HepG2 (cell line): ENCODE results near the gene FAM89B. TPM values are rescaled to one million over a fixed set of nuclear protein-coding genes. Genes with fewer than 3 reads are reported as not detected.

Source experiments
- ATF1 ChIP-seq: IDR thresholded peaks from 2 replicates; pipeline ENCODE4 v1.6.1; 2016; ENCODE audit warnings: mild to moderate bottlenecking, control low read depth
- BRF2 ChIP-seq: sonication (generic); formaldehyde crosslinking; IDR thresholded peaks from 2 replicates; pipeline ENCODE4 v1.8.1; 2022; ENCODE audit warnings: mild to moderate bottlenecking, missing genetic modification reagents
- ELF1 ChIP-seq: sonication (generic); formaldehyde crosslinking; IDR thresholded peaks from 2 replicates; pipeline ENCODE4 v1.4.0; 2020; ENCODE audit warnings: missing genetic modification reagents
- EP300 ChIP-seq, 3 experiments: sonication (generic) in 1 of 3; formaldehyde crosslinking in 1 of 3; IDR thresholded peaks; 2 replicates each; pipeline versions ENCODE4 v1.5.1 to v1.6.1; 2011 to 2020; ENCODE audit warnings: low read depth in 2 of 3, low read length in 2 of 3, borderline replicate concordance in 1 of 3, improper control_type of control experiment in 1 of 3, mild to moderate bottlenecking in 1 of 3, missing genetic modification reagents in 1 of 3, moderate library complexity in 1 of 3
- HNRNPL ChIP-seq: fragments of 200-400 bp; formaldehyde crosslinking; IDR thresholded peaks from 2 replicates; pipeline ENCODE4 v1.6.1; 2017; ENCODE audit warnings: mild to moderate bottlenecking, low read depth, low read length
- KLF12 ChIP-seq: sonication (generic); formaldehyde crosslinking; IDR thresholded peaks from 2 replicates; pipeline ENCODE4 v1.4.0; 2020; ENCODE audit warnings: missing genetic modification reagents, borderline replicate concordance
- MED1 ChIP-seq: sonication (generic); formaldehyde crosslinking; IDR thresholded peaks from 2 replicates; pipeline ENCODE4 v1.4.0; 2020; ENCODE audit warnings: missing genetic modification reagents
- NR2F6 ChIP-seq, 2 experiments: IDR thresholded peaks; 2 replicates each; pipeline ENCODE4 v1.6.1; 2016; ENCODE audit warnings: antibody characterized with exemption in 1 of 2, mild to moderate bottlenecking in 1 of 2
- NR3C1 ChIP-seq: sonication (generic); formaldehyde crosslinking; IDR thresholded peaks from 2 replicates; pipeline ENCODE4 v1.4.0; 2020; ENCODE audit warnings: missing genetic modification reagents
- RAD51 ChIP-seq: fragments of 450-650 bp; IDR thresholded peaks from 2 replicates; pipeline ENCODE4 v1.6.1; 2016; ENCODE audit warnings: borderline replicate concordance
- SIN3A ChIP-seq: IDR thresholded peaks from 2 replicates; pipeline ENCODE4 v1.6.1; 2011; ENCODE audit warnings: low read depth, mild to moderate bottlenecking, control low read depth, low read length, borderline replicate concordance
- SKIL ChIP-seq: sonication (generic); formaldehyde crosslinking; IDR thresholded peaks from 2 replicates; pipeline ENCODE4 v1.8.0; 2022; ENCODE audit warnings: missing genetic modification reagents, mild to moderate bottlenecking, moderate library complexity, borderline replicate concordance
- SOX13 ChIP-seq, 3 experiments: fragments of 450-650 bp in 1 of 3; sonication (generic) in 1 of 3; formaldehyde crosslinking in 1 of 3; IDR thresholded peaks in 2 of 3; conservative IDR thresholded peaks in 1 of 3; 2 replicates each; pipeline versions ENCODE4 v1.5.0 to v1.6.1; 2016 to 2020; ENCODE audit warnings: antibody characterized with exemption in 1 of 3, mild to moderate bottlenecking in 1 of 3, missing compliant biosample characterization in 1 of 3, missing genetic modification reagents in 1 of 3, moderate library complexity in 1 of 3
- SP4 ChIP-seq: sonication (generic); formaldehyde crosslinking; IDR thresholded peaks from 2 replicates; pipeline ENCODE4 v1.8.1; 2023; ENCODE audit warnings: mild to moderate bottlenecking, missing genetic modification reagents
- TFAP4 ChIP-seq: sonication (generic); IDR thresholded peaks from 2 replicates; pipeline ENCODE4 v1.6.1; 2016; ENCODE audit warnings: low read depth, borderline replicate concordance
- THRA ChIP-seq: sonication (generic); formaldehyde crosslinking; IDR thresholded peaks from 2 replicates; pipeline ENCODE4 v1.4.0; 2020; ENCODE audit warnings: missing genetic modification reagents, borderline replicate concordance
- ZNF160 ChIP-seq: sonication (generic); formaldehyde crosslinking; IDR thresholded peaks from 2 replicates; pipeline ENCODE4 v1.8.0; 2022; ENCODE audit warnings: mild to moderate bottlenecking, inconsistent platforms, missing genetic modification reagents
- ZNF205 ChIP-seq: IDR thresholded peaks from 2 replicates; pipeline ENCODE4 v1.6.1; 2018; ENCODE audit warnings: missing biosample characterization, missing genetic modification reagents
- ZNF234 ChIP-seq: sonication (generic); formaldehyde crosslinking; conservative IDR thresholded peaks from 2 replicates; pipeline ENCODE4 v1.5.1; 2020; ENCODE audit warnings: mild to moderate bottlenecking, missing genetic modification reagents
- ZNF710 ChIP-seq: sonication (generic); formaldehyde crosslinking; IDR thresholded peaks from 2 replicates; pipeline ENCODE4 v1.5.0; 2020; ENCODE audit warnings: mild to moderate bottlenecking, missing genetic modification reagents, borderline replicate concordance
- polyA plus RNA-seq, 8 experiments: library from polyadenylated mRNA; depleted of rRNA in 3 of 8; stranded (reverse) in 7 of 8; unstranded in 1 of 8; fragments of >200 nt; fragmentation: Illumina TruSeq in 4 of 8; extraction: Trizol in 4 of 8; gene quantifications; 2 replicates each; pipeline versions ENCODE4 v1.2.1 to v1.2.3, GENCODE V29; 2011 to 2016; ENCODE audit warnings: low read depth in 4 of 8, missing spikeins in 1 of 8, mixed read lengths in 1 of 8; ENCODE audit not compliant: insufficient read depth in 1 of 8
- total RNA-seq, 5 experiments: library from RNA; depleted of rRNA; stranded (reverse); fragments of >200 nt; fragmentation: Illumina TruSeq; extraction: Trizol; gene quantifications; 2 replicates each; pipeline ENCODE4 v1.2.3, GENCODE V29; 2016; ENCODE audit warnings: low read depth in 1 of 5

FAM89B gene
- total and polyA plus RNA-seq, 2 of the 13 experiments (the other 11 are each of a cell fraction or from before 2014, with no cell fraction given): 5.7 to 8.0 TPM

- no peak for TF ChIP-seq SP4 (CRISPR knock-in tag)
- peak; percentile 100 for TF ChIP-seq THRA (CRISPR knock-in tag)
- peak in 1 of 2 experiments; percentile 34; a peak in 2 of 4 replicates for TF ChIP-seq EP300 (IDR thresholded peaks at IDR 0.05; ENCODE audit: low read depth in 2 of 2, low read length in 2 of 2)
- no peak for TF ChIP-seq EP300 (CRISPR knock-in tag; IDR thresholded peaks at IDR 0.05; ENCODE audit: borderline replicate concordance)
- peak; percentile 34; the same call in 1 of the 2 replicates for TF ChIP-seq ELF1
- no peak for TF ChIP-seq MED1 (CRISPR knock-in tag)
- TF ChIP-seq HNRNPL: peak; percentile 97
- no peak for TF ChIP-seq SOX13 (IDR thresholded peaks at IDR 0.05)
- 0 out of 4 replicates have a peak, but pooled peaks of 1 of the 2 experiments have one; percentile 11 for TF ChIP-seq SOX13 (CRISPR knock-in tag; conservative IDR thresholded peaks at IDR 0.05 in 1 of 2, IDR thresholded peaks at IDR 0.05 in 1 of 2)
- TF ChIP-seq KLF12: 0 out of 2 replicates have a peak, but pooled peaks have one; percentile 11
- TF ChIP-seq TFAP4: peak; percentile 4; the same call in 1 of the 2 replicates
- no peak for TF ChIP-seq ATF1 (CRISPR knock-in tag)
- TF ChIP-seq ZNF205 (CRISPR knock-in tag): 0 out of 2 replicates have a peak, but pooled peaks have one; percentile 33
- peak; percentile 100 for TF ChIP-seq NR2F6 (IDR thresholded peaks at IDR 0.05)
- TF ChIP-seq NR2F6 (CRISPR knock-in tag; IDR thresholded peaks at IDR 0.05): peak; percentile 95
- no peak for TF ChIP-seq ZNF710 (CRISPR knock-in tag)
- 0 out of 2 replicates have a peak, but pooled peaks have one; percentile 10 for TF ChIP-seq SKIL (CRISPR knock-in tag)
- TF ChIP-seq RAD51: peak; percentile 68
- TF ChIP-seq BRF2 (CRISPR knock-in tag): no peak
- TF ChIP-seq NR3C1 (CRISPR knock-in tag): no peak
- TF ChIP-seq SIN3A: 0 out of 2 replicates have a peak, but pooled peaks have one; percentile 36
- no peak for TF ChIP-seq ZNF234 (CRISPR knock-in tag)
- TF ChIP-seq ZNF160 (CRISPR knock-in tag): no peak
Observed at GRCh38 chr11:65551572-65552387, 20.6 kb upstream of the FAM89B start (continued).
